ENCODE data around the gene ZNF462.

GRCh38 chr9:106906129-106906528 lies 43.2 kb downstream of the ZNF462 start:
- TF ChIP-seq POLR2A (IDR thresholded peaks at IDR 0.05; ENCODE audit: low read depth, low read length) = no peak
- no peak for TF ChIP-seq CTCF (conservative IDR thresholded peaks at IDR 0.05; ENCODE audit: low read depth, low read length)
- TF ChIP-seq, protein P1, sequence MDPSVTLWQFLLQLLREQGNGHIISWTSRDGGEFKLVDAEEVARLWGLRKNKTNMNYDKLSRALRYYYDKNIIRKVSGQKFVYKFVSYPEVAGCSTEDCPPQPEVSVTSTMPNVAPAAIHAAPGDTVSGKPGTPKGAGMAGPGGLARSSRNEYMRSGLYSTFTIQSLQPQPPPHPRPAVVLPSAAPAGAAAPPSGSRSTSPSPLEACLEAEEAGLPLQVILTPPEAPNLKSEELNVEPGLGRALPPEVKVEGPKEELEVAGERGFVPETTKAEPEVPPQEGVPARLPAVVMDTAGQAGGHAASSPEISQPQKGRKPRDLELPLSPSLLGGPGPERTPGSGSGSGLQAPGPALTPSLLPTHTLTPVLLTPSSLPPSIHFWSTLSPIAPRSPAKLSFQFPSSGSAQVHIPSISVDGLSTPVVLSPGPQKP (IDR thresholded peaks at IDR 0.05; ENCODE audit: borderline replicate concordance, low read depth, low read length) = no peak
- TF ChIP-seq USF2 (IDR thresholded peaks at IDR 0.05; ENCODE audit: low read depth, low read length) = no peak
- no peak for TF ChIP-seq RAD21 (IDR thresholded peaks at IDR 0.05; ENCODE audit: low read length)
